Measurements from ENCODE around the gene FBXL7. TPM values are rescaled to one million over a fixed set of nuclear protein-coding genes. Genes with fewer than 3 reads are reported as not detected.

FBXL7 gene
- total and polyA plus RNA-seq, 2 of the 8 experiments (the other 6 are each of a cell fraction or from before 2014, with no cell fraction given), result 17.7 to 17.8 TPM

DNA sequence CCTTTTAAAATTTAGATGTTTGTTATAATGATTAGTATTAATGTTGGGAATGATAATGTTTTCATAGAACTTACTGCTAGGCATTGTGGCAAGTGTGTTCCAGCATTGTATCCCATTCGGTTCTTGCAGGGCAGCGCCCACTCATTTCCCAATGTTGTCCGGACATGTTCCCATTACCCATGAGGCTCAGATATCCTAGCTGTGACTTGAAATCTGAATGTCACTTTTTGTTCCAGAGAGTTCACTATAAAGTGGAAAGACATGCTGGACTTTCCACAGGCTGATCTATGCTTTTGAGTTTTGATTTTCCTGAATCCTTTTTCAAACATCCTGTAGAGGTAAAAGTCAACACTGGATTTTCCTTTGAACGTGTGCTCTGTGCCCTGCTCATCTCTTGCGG lies 350.6 kb downstream of the FBXL7 start:
- 86% methylated on average over 5 of the region's 5 CpGs; no CpG with 5 or more reads in 1 of the 2 experiments for WGBS, 2 experiments (ENCODE audit: extremely low coverage in 1 of 2, insufficient coverage in 1 of 2, insufficient read length in 1 of 2, insufficient replicate concordance in 2 of 2, low coverage in 1 of 2, low lambda C conversion rate in 2 of 2, missing lambda C conversion rate in 1 of 2)
- no peak overlapping the region for H2BK15ac ChIP-seq (ENCODE audit: low read length)
- no peak overlapping the region for H2BK20ac ChIP-seq (ENCODE audit: low read length)
- no peak overlapping the region for H4K5ac ChIP-seq (ENCODE audit: insufficient read length, low read depth, low read length)
- H2BK12ac ChIP-seq (ENCODE audit: low read depth, low read length), result no peak overlapping the region
- H2AFZ ChIP-seq (ENCODE audit: low read length), result no peak overlapping the region
- H3K56ac ChIP-seq (replicated peaks; ENCODE audit: insufficient read length, low read depth, low read length), result no peak overlapping the region
- H2BK120ac ChIP-seq (replicated peaks; ENCODE audit: low read depth, low read length), result no peak overlapping the region
- H4K91ac ChIP-seq (replicated peaks; ENCODE audit: insufficient read length, low read length), result no peak overlapping the region
- H3K9ac ChIP-seq (replicated peaks in 1 of 4; ENCODE audit: extremely low read depth in 1 of 4, low read depth in 3 of 4, low read length in 3 of 4), result no peak overlapping the region
- no peaks in the 10 kb centered on the region for H3K23me2 ChIP-seq (ENCODE audit: low read depth, low read length)
- H3K4me2 ChIP-seq (ENCODE audit: insufficient read depth in 1 of 2, low read depth in 2 of 2, low read length in 2 of 2), result no peak overlapping the region
- no peaks in the 10 kb centered on the region; the same call in 1 of the 2 replicates for H3K79me1 ChIP-seq (ENCODE audit: low read depth, low read length)
- no peak for DNase-seq (ENCODE audit: low read depth in 1 of 2, low spot score in 2 of 2)
- H2BK5ac ChIP-seq (ENCODE audit: low read depth, low read length), result no peak overlapping the region
- no peaks in the 10 kb centered on the region for H3K36me3 ChIP-seq (ENCODE audit: control insufficient read depth in 2 of 4, insufficient read depth in 4 of 4, low read length in 3 of 4)
- POLR2A ChIA-PET (ENCODE audit: partially characterized antibody), result no interaction called here
- no peak overlapping the region for H3K18ac ChIP-seq (ENCODE audit: extremely low read depth, low read length)
- TF ChIP-seq GTF2F1 (IDR thresholded peaks at IDR 0.05; ENCODE audit: borderline replicate concordance, low read depth, low read length) (no peak), POLR2A (IDR thresholded peaks at IDR 0.05; ENCODE audit: control extremely low read depth in 1 of 2, low read depth in 2 of 2, low read length in 2 of 2) (no peak), SRF (IDR thresholded peaks at IDR 0.05; ENCODE audit: low read depth, low read length) (no peak), TAF1 (IDR thresholded peaks at IDR 0.05; ENCODE audit: low read depth, low read length) (no peak), BRCA1 (IDR thresholded peaks at IDR 0.05; ENCODE audit: low read depth, low read length) (no peak)
- no peak overlapping the region for H4K8ac ChIP-seq (ENCODE audit: extremely low read depth, insufficient read depth, low read length)
- no peaks in the 10 kb centered on the region for H4K20me1 ChIP-seq (replicated peaks in 1 of 2; ENCODE audit: control insufficient read depth in 1 of 2, insufficient read depth in 2 of 2, low read length in 2 of 2)
- H3K4ac ChIP-seq (replicated peaks; ENCODE audit: insufficient read length, low read depth, low read length), result no peak overlapping the region
- no peaks in the 10 kb centered on the region for H3K4me1 ChIP-seq (replicated peaks in 1 of 4; ENCODE audit: control insufficient read depth in 3 of 4, insufficient read depth in 4 of 4, low read length in 3 of 4)
- CTCF ChIA-PET (ENCODE audit: partially characterized antibody), result interaction anchor here (0.9 to 1.3 kb wide), 4 partner anchors 13 to 344 kb away, joined by 3 to 5 read pairs (median 4); no protein-coding TSS in a partner anchor
- H3K23ac ChIP-seq (ENCODE audit: insufficient read length), result no peak overlapping the region
- H3K4me3 ChIP-seq (ENCODE audit: extremely low read depth in 1 of 4, insufficient read depth in 2 of 4, low read depth in 3 of 4, low read length in 4 of 4), result no peak overlapping the region
- no peak overlapping the region for H3K14ac ChIP-seq (ENCODE audit: insufficient read length)
- H2AK5ac ChIP-seq (ENCODE audit: low read depth, low read length), result no peak overlapping the region
- no peaks in the 10 kb centered on the region for H3K27me3 ChIP-seq (replicated peaks in 1 of 4; ENCODE audit: control insufficient read depth in 3 of 4, extremely low read depth in 1 of 4, insufficient read depth in 3 of 4, low read length in 3 of 4)
- no peaks in the 10 kb centered on the region for H3K79me2 ChIP-seq (ENCODE audit: control insufficient read depth in 1 of 2, insufficient read depth in 2 of 2, low read length in 2 of 2)
- no peak overlapping the region for H3K27ac ChIP-seq (ENCODE audit: low read depth, low read length)
- H3K9me3 ChIP-seq (ENCODE audit: insufficient read depth in 2 of 2, low read depth in 1 of 2, low read length in 1 of 2), result no peaks in the 10 kb centered on the region
- FAIRE-seq, result no peak

Data from H1 (cell line).